ENCODE data around the gene C1QTNF8. TPM values are rescaled to one million over a fixed set of nuclear protein-coding genes. Genes with fewer than 3 reads are reported as not detected.

The C1QTNF8 gene
- total and polyA plus RNA-seq, 2 of the 13 experiments (the other 11 are each of a cell fraction or from before 2014, with no cell fraction given): 0.09 TPM; not detected in 1

- TF ChIP-seq ZNF773 (CRISPR knock-in tag; IDR thresholded peaks at IDR 0.05; ENCODE audit: borderline replicate concordance) (no peak), MAFK (conservative IDR thresholded peaks at IDR 0.05 in 1 of 2, IDR thresholded peaks at IDR 0.05 in 1 of 2; ENCODE audit: low read length in 2 of 2) (no peak), ZNF17 (CRISPR knock-in tag; IDR thresholded peaks at IDR 0.05) (no peak), ARNT (IDR thresholded peaks at IDR 0.05) (no peak), HNF1B (CRISPR knock-in tag; IDR thresholded peaks at IDR 0.05) (peak; percentile 64; the same call in 1 of the 2 replicates), PTBP1 (IDR thresholded peaks at IDR 0.05; ENCODE audit: low read depth, low read length, poor library complexity, severe bottlenecking) (no peak), IKZF5 (CRISPR knock-in tag; IDR thresholded peaks at IDR 0.05) (peak; percentile 80), TARDBP (CRISPR knock-in tag; IDR thresholded peaks at IDR 0.05) (no peak), ARHGAP35 (CRISPR knock-in tag; IDR thresholded peaks at IDR 0.05; ENCODE audit: borderline replicate concordance) (no peak), RNF219 (CRISPR knock-in tag; IDR thresholded peaks at IDR 0.05) (no peak), ZNF749 (CRISPR knock-in tag; IDR thresholded peaks at IDR 0.05; ENCODE audit: borderline replicate concordance) (no peak), HOXA5 (CRISPR knock-in tag; IDR thresholded peaks at IDR 0.05) (no peak), ZHX2 (IDR thresholded peaks at IDR 0.05; ENCODE audit: low read depth) (no peak), ZHX2 (CRISPR knock-in tag; IDR thresholded peaks at IDR 0.05; ENCODE audit: borderline replicate concordance) (no peak), EHMT2 (IDR thresholded peaks at IDR 0.05; ENCODE audit: borderline replicate concordance, low read depth, low read length) (no peak), ZNF256 (CRISPR knock-in tag; conservative IDR thresholded peaks at IDR 0.05) (no peak), ZNF235 (CRISPR knock-in tag; IDR thresholded peaks at IDR 0.05; ENCODE audit: borderline replicate concordance) (no peak), GTF3A (CRISPR knock-in tag; conservative IDR thresholded peaks at IDR 0.05) (no peak), ZBTB8A (CRISPR knock-in tag; IDR thresholded peaks at IDR 0.05; ENCODE audit: borderline replicate concordance, low read depth) (no peak), IRF2 (CRISPR knock-in tag; IDR thresholded peaks at IDR 0.05) (peak; percentile 79)
Observed at GRCh38 chr16:1137604-1138003, 41.6 kb upstream of the C1QTNF8 start (continued).
